H9 (cell line): Measurements from ENCODE around the gene MBP. TPM values are rescaled to one million over a fixed set of nuclear protein-coding genes. Genes with fewer than 3 reads are reported as not detected.

Experiments
- DNase-seq: peaks from one replicate; pipeline ENCODE4 v3.0.0-alpha.2; 2017
- H2AFZ ChIP-seq: one replicate; pipeline ENCODE4 v1.6.1; 2013; ENCODE audit warnings: mild to moderate bottlenecking, low read length, control low read depth, moderate library complexity
- H2AK5ac ChIP-seq: 2 replicates; pipeline ENCODE4 v1.6.1; 2013; ENCODE audit warnings: low read length, control low read depth, mixed read lengths; ENCODE audit not compliant: insufficient read length
- H2BK120ac ChIP-seq: one replicate; pipeline ENCODE4 v1.6.1; 2013; ENCODE audit warnings: low read depth, mild to moderate bottlenecking, low read length, control low read depth, inconsistent platforms; ENCODE audit not compliant: poor library complexity, severe bottlenecking
- H2BK12ac ChIP-seq: 2 replicates; pipeline ENCODE4 v1.6.1; 2013; ENCODE audit warnings: low read length, control low read depth, mixed read lengths, low read depth; ENCODE audit not compliant: insufficient read length
- H2BK15ac ChIP-seq: 2 replicates; pipeline ENCODE4 v1.6.1; 2013; ENCODE audit warnings: low read depth, low read length, control low read depth
- H2BK20ac ChIP-seq: one replicate; pipeline ENCODE4 v1.6.1; 2013; ENCODE audit warnings: low read depth, mild to moderate bottlenecking, low read length, control low read depth, inconsistent platforms; ENCODE audit not compliant: poor library complexity, severe bottlenecking
- H2BK5ac ChIP-seq: 2 replicates; pipeline ENCODE4 v1.6.1; 2013; ENCODE audit warnings: low read length, control low read depth, mixed read lengths; ENCODE audit not compliant: insufficient read length
- H3K14ac ChIP-seq: 2 replicates; pipeline ENCODE4 v1.6.1; 2013; ENCODE audit warnings: low read length, control low read depth; ENCODE audit not compliant: insufficient read depth
- H3K18ac ChIP-seq: 2 replicates; pipeline ENCODE4 v1.6.1; 2013; ENCODE audit warnings: low read depth, mild to moderate bottlenecking, mixed read lengths, low read length, control low read depth; ENCODE audit not compliant: insufficient read length
- H3K23ac ChIP-seq: 2 replicates; pipeline ENCODE4 v1.6.1; 2013; ENCODE audit warnings: low read length, control low read depth, mixed read lengths, low read depth; ENCODE audit not compliant: insufficient read length
- H3K23me2 ChIP-seq: 2 replicates; pipeline ENCODE4 v1.6.1; 2013; ENCODE audit warnings: low read depth, mild to moderate bottlenecking, mixed read lengths, low read length, control low read depth; ENCODE audit not compliant: insufficient read length, poor library complexity, severe bottlenecking
- H3K27ac ChIP-seq: 2 replicates; pipeline ENCODE4 v1.5.1; 2013; ENCODE audit warnings: low read length, control low read depth, mixed read lengths, low read depth; ENCODE audit not compliant: insufficient read length
- H3K27me3 ChIP-seq: 2 replicates; pipeline ENCODE4 v1.6.1; 2013; ENCODE audit warnings: low read length, control low read depth, inconsistent platforms; ENCODE audit not compliant: insufficient read depth
- H3K4ac ChIP-seq: 2 replicates; pipeline ENCODE4 v1.6.1; 2013; ENCODE audit warnings: low read depth, mild to moderate bottlenecking, control low read depth, inconsistent platforms, low read length, moderate library complexity
- H3K4me1 ChIP-seq: 2 replicates; pipeline ENCODE4 v1.6.1; 2013; ENCODE audit warnings: low read length, control low read depth, inconsistent platforms; ENCODE audit not compliant: insufficient read depth
- H3K4me2 ChIP-seq: 2 replicates; pipeline ENCODE4 v1.6.1; 2013; ENCODE audit warnings: low read length, control low read depth, mixed read lengths; ENCODE audit not compliant: insufficient read length, insufficient read depth
- H3K56ac ChIP-seq: 2 replicates; pipeline ENCODE4 v1.6.1; 2013; ENCODE audit warnings: low read depth, mild to moderate bottlenecking, mixed read lengths, low read length, control low read depth; ENCODE audit not compliant: insufficient read length
- H3K79me1 ChIP-seq: 2 replicates; pipeline ENCODE4 v1.6.1; 2013; ENCODE audit warnings: low read depth, mild to moderate bottlenecking, moderate library complexity, low read length, control low read depth, inconsistent platforms; ENCODE audit not compliant: insufficient read depth, poor library complexity, severe bottlenecking
- H3K79me2 ChIP-seq: 2 replicates; pipeline ENCODE4 v1.6.1; 2013; ENCODE audit warnings: low read length, control low read depth, inconsistent platforms; ENCODE audit not compliant: insufficient read depth
- H3K9ac ChIP-seq: 2 replicates; pipeline ENCODE4 v1.6.1; 2013; ENCODE audit warnings: low read length, control low read depth, mixed read lengths; ENCODE audit not compliant: insufficient read length; ENCODE audit errors: extremely low read depth
- H3K9me3 ChIP-seq: one replicate; pipeline ENCODE4 v1.6.1; 2013; ENCODE audit warnings: low read depth, low read length, inconsistent platforms; ENCODE audit not compliant: control insufficient read depth
- H3T11ph ChIP-seq: one replicate; pipeline ENCODE4 v1.6.1; 2013; ENCODE audit warnings: mild to moderate bottlenecking, low read length, control low read depth, inconsistent platforms
- H4K20me1 ChIP-seq: one replicate; pipeline ENCODE4 v1.6.1; 2013; ENCODE audit not compliant: control insufficient read depth, insufficient read length, insufficient read depth
- H4K5ac ChIP-seq: 2 replicates; pipeline ENCODE4 v1.6.1; 2013; ENCODE audit warnings: low read depth, mild to moderate bottlenecking, mixed read lengths, low read length, control low read depth; ENCODE audit not compliant: insufficient read length
- H4K8ac ChIP-seq: replicated peaks from 2 replicates; pipeline ENCODE4 v1.6.1; 2013; ENCODE audit warnings: low read length, control low read depth, mixed read lengths, low read depth; ENCODE audit not compliant: insufficient read length
- H4K91ac ChIP-seq: 2 replicates; pipeline ENCODE4 v1.6.1; 2013; ENCODE audit warnings: low read depth, mild to moderate bottlenecking, moderate library complexity, mixed read lengths, low read length, control low read depth; ENCODE audit not compliant: insufficient read length
- H3K27ac Mint-ChIP-seq, 3 experiments: 2 replicates in 2 of 3; 3 replicates in 1 of 3; pipeline ENCODE4 v1.8.0; 2020 to 2021; ENCODE audit warnings: mixed read lengths in 3 of 3, mild to moderate bottlenecking in 1 of 3, moderate library complexity in 1 of 3
- H3K27me3 Mint-ChIP-seq: 2 replicates; pipeline ENCODE4 v1.8.0; 2021; ENCODE audit warnings: low read depth, mild to moderate bottlenecking, moderate library complexity, mixed read lengths
- H3K36me3 Mint-ChIP-seq, 3 experiments: 2 replicates in 2 of 3; 3 replicates in 1 of 3; pipeline ENCODE4 v1.8.0; 2020 to 2021; ENCODE audit warnings: low read depth in 3 of 3, mixed read lengths in 3 of 3; ENCODE audit not compliant: insufficient read depth in 1 of 3
- H3K4me1 Mint-ChIP-seq, 2 experiments: 2 replicates each; pipeline ENCODE4 v1.8.0; 2020; ENCODE audit warnings: mixed read lengths in 2 of 2
- H3K4me3 Mint-ChIP-seq, 2 experiments: 2 replicates in 1 of 2; 3 replicates in 1 of 2; pipeline ENCODE4 v1.8.0; 2020 to 2021; ENCODE audit warnings: mild to moderate bottlenecking in 2 of 2, mixed read lengths in 2 of 2, moderate library complexity in 1 of 2
- H3K9me3 Mint-ChIP-seq, 2 experiments: 2 replicates in 1 of 2; 3 replicates in 1 of 2; pipeline ENCODE4 v1.8.0; 2020; ENCODE audit warnings: mild to moderate bottlenecking in 2 of 2, mixed read lengths in 2 of 2, moderate library complexity in 1 of 2
- WGBS: extraction: QIAGEN DNeasy Blood & Tissue Kit; methylation state at CpG from one replicate; pipeline ENCODE4 v1.1.7; 2013; ENCODE audit warnings: missing lambda C conversion rate, low lambda C conversion rate, mixed read lengths; ENCODE audit not compliant: insufficient read length; ENCODE audit errors: extremely low coverage; 5-methylcytosine and 5-hydroxymethylcytosine counted together
- total RNA-seq: library from RNA; stranded (reverse); gene quantifications from 2 replicates; pipeline ENCODE4 v1.2.1, GENCODE V29; 2021
- TF ChIP-seq, protein P1 (sequence below): fragments of 200-600 bp; sonication (generic); conservative IDR thresholded peaks from 3 replicates; pipeline ENCODE4 v1.8.0; 2021; ENCODE audit warnings: antibody characterized with exemption, mild to moderate bottlenecking

MBP gene
- total RNA-seq, 1 experiment from 2014 or later, result 8.6 TPM

DNA sequence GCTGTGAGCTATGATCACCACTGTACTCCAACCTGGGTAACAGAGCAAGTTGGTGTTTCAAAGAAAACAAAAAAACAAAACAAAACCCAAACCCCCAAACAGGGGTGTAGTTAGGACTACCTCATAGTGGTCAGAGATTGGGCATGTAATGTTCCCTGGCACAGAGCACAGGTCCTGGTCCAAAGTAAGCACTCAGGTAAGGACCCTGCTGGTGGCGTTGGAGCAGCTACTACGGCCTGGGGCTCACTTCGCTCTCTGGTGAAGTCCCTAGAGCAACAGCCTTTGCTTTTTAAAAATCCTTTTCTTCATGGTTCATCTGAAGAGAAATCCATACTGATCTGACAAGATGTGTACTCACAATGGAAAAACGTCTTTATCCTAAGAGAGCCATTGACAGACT is 179.8 kb downstream of the MBP start:
- H3K27me3 ChIP-seq, result no peaks in the 10 kb centered on the region

More for the DNA sequence above, 179.8 kb downstream of the MBP start:
- Histone ChIP-seq H3K79me2 (no peaks in the 10 kb centered on the region), H3T11ph (no peak overlapping the region), H3K18ac (no peak overlapping the region), H3K14ac (no peak overlapping the region), H2BK120ac (no peak overlapping the region), H3K23ac (no peak overlapping the region), H2BK5ac (no peak overlapping the region), H4K91ac (no peak overlapping the region), H3K9ac (no peak overlapping the region), H3K4ac (no peak overlapping the region), H3K27ac (no peak overlapping the region), H2AK5ac (no peak overlapping the region), H2AFZ (no peak overlapping the region), H3K56ac (no peak overlapping the region), H3K23me2 (no peaks in the 10 kb centered on the region), H3K79me1 (no peaks in the 10 kb centered on the region), H3K9me3 (no peaks in the 10 kb centered on the region), H2BK20ac (no peak overlapping the region), H2BK12ac (no peak overlapping the region), H4K8ac (no peak overlapping the region), H4K20me1 (no peaks in the 10 kb centered on the region), H3K4me1 (no peaks in the 10 kb centered on the region), H2BK15ac (no peak overlapping the region), H4K5ac (no peak overlapping the region), H3K4me2 (no peak overlapping the region)
- peak overlapping the region in 2 of 3 experiments; percentile 55 to 79; a peak in 3 of 7 replicates for H3K27ac Mint-ChIP-seq
- DNase-seq, result no peak
- peaks cover 0 to 3% of the 10 kb centered on the region in 2 experiments; a peak in 1 of 4 replicates for H3K4me1 Mint-ChIP-seq
- H3K36me3 Mint-ChIP-seq, result peaks cover 7 to 44% (median 40%) of the 10 kb centered on the region in 3 experiments; a peak in 6 of 7 replicates
- TF ChIP-seq, protein P1, sequence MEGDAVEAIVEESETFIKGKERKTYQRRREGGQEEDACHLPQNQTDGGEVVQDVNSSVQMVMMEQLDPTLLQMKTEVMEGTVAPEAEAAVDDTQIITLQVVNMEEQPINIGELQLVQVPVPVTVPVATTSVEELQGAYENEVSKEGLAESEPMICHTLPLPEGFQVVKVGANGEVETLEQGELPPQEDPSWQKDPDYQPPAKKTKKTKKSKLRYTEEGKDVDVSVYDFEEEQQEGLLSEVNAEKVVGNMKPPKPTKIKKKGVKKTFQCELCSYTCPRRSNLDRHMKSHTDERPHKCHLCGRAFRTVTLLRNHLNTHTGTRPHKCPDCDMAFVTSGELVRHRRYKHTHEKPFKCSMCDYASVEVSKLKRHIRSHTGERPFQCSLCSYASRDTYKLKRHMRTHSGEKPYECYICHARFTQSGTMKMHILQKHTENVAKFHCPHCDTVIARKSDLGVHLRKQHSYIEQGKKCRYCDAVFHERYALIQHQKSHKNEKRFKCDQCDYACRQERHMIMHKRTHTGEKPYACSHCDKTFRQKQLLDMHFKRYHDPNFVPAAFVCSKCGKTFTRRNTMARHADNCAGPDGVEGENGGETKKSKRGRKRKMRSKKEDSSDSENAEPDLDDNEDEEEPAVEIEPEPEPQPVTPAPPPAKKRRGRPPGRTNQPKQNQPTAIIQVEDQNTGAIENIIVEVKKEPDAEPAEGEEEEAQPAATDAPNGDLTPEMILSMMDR, result no peak
- no peak overlapping the region for H3K4me3 Mint-ChIP-seq
- no peaks in the 10 kb centered on the region for H3K27me3 Mint-ChIP-seq
- WGBS, result no CpG with 5 or more reads among the region's 4 CpGs
- H3K9me3 Mint-ChIP-seq, result no peaks in the 10 kb centered on the region; a peak in 1 of 5 replicates
